CD4-positive, alpha-beta T cell (primary cell): ENCODE results near the gene ABLIM1. TPM values are rescaled to one million over a fixed set of nuclear protein-coding genes. Genes with fewer than 3 reads are reported as not detected.
A peak's percentile ranks its signal among the peaks of the same experiment; 100 is the strongest.

ENCODE experiments used
- ATAC-seq: fragments of 200-7000 bp; cut with Tn5 transposase; one replicate; pipeline ENCODE4 v1.10.0; 2022; ENCODE audit warnings: mild to moderate bottlenecking; ENCODE audit not compliant: poor library complexity
- CTCF ChIA-PET: fragments of 350-600 bp; sonication (Branson Sonifier 250); formaldehyde crosslinking; loops from one replicate; lab custom pipeline; 2021; ENCODE audit warnings: antibody characterized with exemption, inconsistent platforms; lab: Charles Lee
- POLR2A ChIA-PET: fragments of 350-600 bp; sonication (Branson Sonifier 250); formaldehyde crosslinking; loops from one replicate; lab custom pipeline; 2021; ENCODE audit warnings: antibody characterized with exemption, inconsistent platforms; lab: Charles Lee
- DNase-seq, 14 experiments: peaks; one replicate each; pipeline ENCODE4 v3.0.0-alpha.2; 2013 to 2020; ENCODE audit warnings: mixed read lengths in 2 of 14
- H3K27ac ChIP-seq, 2 donors: one replicate each; pipeline versions ENCODE4 v1.5.1 to v1.7.0; 2013; ENCODE audit warnings: low read length in 2 of 2, low read depth in 1 of 2, mild to moderate bottlenecking in 1 of 2
- H3K27me3 ChIP-seq, 2 experiments: 1 replicate in 1 of 2; 2 replicates in 1 of 2; pipeline versions ENCODE4 v1.6.1 to v1.7.0; 2013; ENCODE audit warnings: low read length in 2 of 2, control low read depth in 1 of 2, mild to moderate bottlenecking in 1 of 2, moderate library complexity in 1 of 2; ENCODE audit not compliant: insufficient read depth in 2 of 2, control insufficient read depth in 1 of 2
- H3K36me3 ChIP-seq: one replicate; pipeline ENCODE4 v1.6.1; 2013; ENCODE audit warnings: low read length, control low read depth; ENCODE audit not compliant: insufficient read depth
- H3K4me1 ChIP-seq: one replicate; pipeline ENCODE4 v1.6.1; 2013; ENCODE audit warnings: low read length, control low read depth; ENCODE audit not compliant: insufficient read depth
- H3K4me3 ChIP-seq: one replicate; pipeline ENCODE4 v1.5.1; 2013; ENCODE audit warnings: mild to moderate bottlenecking, low read length, moderate library complexity
- H3K9me3 ChIP-seq, 2 experiments: 1 replicate in 1 of 2; 2 replicates in 1 of 2; pipeline versions ENCODE4 v1.6.1 to v1.7.0; 2013; ENCODE audit warnings: low read length in 2 of 2, mild to moderate bottlenecking in 2 of 2, control low read depth in 1 of 2, moderate library complexity in 1 of 2; ENCODE audit not compliant: control insufficient read depth in 1 of 2, insufficient read depth in 1 of 2
- H3K27ac Mint-ChIP-seq: one replicate; pipeline ENCODE4 v1.8.0; 2020; ENCODE audit warnings: mixed read lengths
- H3K27me3 Mint-ChIP-seq: one replicate; pipeline ENCODE4 v1.8.0; 2021; ENCODE audit warnings: mixed read lengths
- H3K36me3 Mint-ChIP-seq: one replicate; pipeline ENCODE4 v1.8.0; 2021; ENCODE audit warnings: low read depth, mixed read lengths
- H3K4me1 Mint-ChIP-seq: one replicate; pipeline ENCODE4 v1.8.0; 2021; ENCODE audit warnings: low read depth, mixed read lengths
- H3K4me3 Mint-ChIP-seq: one replicate; pipeline ENCODE4 v1.8.0; 2020; ENCODE audit warnings: mild to moderate bottlenecking, mixed read lengths
- H3K9me3 Mint-ChIP-seq: one replicate; pipeline ENCODE4 v1.8.0; 2020; ENCODE audit warnings: mixed read lengths
- CTCF ChIP-seq: fragments of 200-600 bp; IDR thresholded peaks from one replicate; pipeline ENCODE4 v1.8.0; 2022; ENCODE audit warnings: antibody characterized with exemption, mild to moderate bottlenecking
- intact Hi-C, 2 experiments: fragments of 100-400 bp; cut with DNase I in 1 of 2; cut with micrococcal nuclease in 1 of 2; formaldehyde crosslinking; loops; one replicate each; pipeline versions ENCODE4 v1.15.1 to v1.9.0; 2023 to 2025; cut with DNase I, micrococcal nuclease
- total RNA-seq, 174 experiments: library from RNA in 2 of 174; stranded (reverse) in 2 of 174; gene quantifications; one replicate each; pipeline ENCODE4 v1.2.3 and lab custom pipeline; 2021 to 2026

The ABLIM1 gene
- total RNA-seq, 2 experiments from 2014 or later, result 217 to 224 TPM

GRCh38 chr10:114534571-114534981 is 123.5 kb downstream of the ABLIM1 start:
- H3K36me3 Mint-ChIP-seq, result no peaks in the 10 kb centered on the region
- intact Hi-C loops, result no loop called here
- Histone ChIP-seq H3K36me3 (no peaks in the 10 kb centered on the region), H3K4me1 (peaks cover 25% of the 10 kb centered on the region), H3K4me3 (no peak overlapping the region), H3K9me3 (no peaks in the 10 kb centered on the region), H3K27me3 (no peaks in the 10 kb centered on the region), H3K27ac (no peak overlapping the region)
- CTCF ChIA-PET, result no interaction called here
- no peaks in the 10 kb centered on the region for H3K9me3 Mint-ChIP-seq
- ATAC-seq (no peak), DNase-seq (no peak)
- H3K4me1 Mint-ChIP-seq, result peaks cover 36% of the 10 kb centered on the region
- no peak overlapping the region for H3K27ac Mint-ChIP-seq
- no peak for TF ChIP-seq CTCF
- POLR2A ChIA-PET, result interaction anchor here (16.3 kb wide), 1 partner anchor 15 kb away, joined by 475 read pairs; no protein-coding TSS in a partner anchor
- H3K27me3 Mint-ChIP-seq, result no peaks in the 10 kb centered on the region
- no peak overlapping the region for H3K4me3 Mint-ChIP-seq

- H3K4me3 Mint-ChIP-seq, result no peak overlapping the region
- CTCF ChIA-PET, result no interaction called here
- ATAC-seq (no peak), DNase-seq (no peak)
- H3K4me1 ChIP-seq, result peaks cover 20% of the 10 kb centered on the region
- no peak overlapping the region for H3K27ac ChIP-seq
- H3K9me3 Mint-ChIP-seq, result no peaks in the 10 kb centered on the region
- intact Hi-C loops, result no loop called here
- no peaks in the 10 kb centered on the region for H3K9me3 ChIP-seq
- peaks cover 29% of the 10 kb centered on the region for H3K4me1 Mint-ChIP-seq
- no peak overlapping the region for H3K4me3 ChIP-seq
- no peaks in the 10 kb centered on the region for H3K27me3 ChIP-seq
- POLR2A ChIA-PET, result interaction anchor here (1.0 kb wide), 1 partner anchor 10 kb away, joined by 4 read pairs; no protein-coding TSS in a partner anchor
- H3K27me3 Mint-ChIP-seq, result no peaks in the 10 kb centered on the region
- TF ChIP-seq CTCF, result no peak
- H3K36me3 ChIP-seq, result no peaks in the 10 kb centered on the region
- H3K36me3 Mint-ChIP-seq, result no peaks in the 10 kb centered on the region
- no peak overlapping the region for H3K27ac Mint-ChIP-seq
Observed at GRCh38 chr10:114532226-114532625, 125.8 kb downstream of the ABLIM1 start.

GRCh38 chr10:114526504-114527238 is 131.4 kb downstream of the ABLIM1 start:
- Histone ChIP-seq H3K4me1 (peaks cover 57% of the 10 kb centered on the region), H3K27me3 (no peaks in the 10 kb centered on the region), H3K9me3 (no peaks in the 10 kb centered on the region), H3K36me3 (no peaks in the 10 kb centered on the region), H3K4me3 (peak overlapping the region; percentile 73), H3K27ac (peak overlapping the region; percentile 71 to 95)
- peak; percentile 84 to 97 (median 88) for DNase-seq
- Mint-ChIP-seq H3K4me3 (peak overlapping the region; percentile 99), H3K4me1 (peaks cover 73% of the 10 kb centered on the region), H3K36me3 (peaks cover 52% of the 10 kb centered on the region), H3K27ac (peak overlapping the region; percentile 96), H3K9me3 (no peaks in the 10 kb centered on the region), H3K27me3 (no peaks in the 10 kb centered on the region)
- peak; percentile 88 for ATAC-seq
- no peak for TF ChIP-seq CTCF
- CTCF ChIA-PET, result interaction anchor here (0.9 to 6.0 kb wide), 12 partner anchors 9 to 295 kb away, joined by 3 to 44 read pairs (median 5); partner anchors contain the start of gene FHIP2A
- POLR2A ChIA-PET, result interaction anchor here (0.8 to 16.7 kb wide), 16 partner anchors 11 to 442 kb away, joined by 3 to 475 read pairs (median 5); partner anchors contain the start of genes CCDC186 and FHIP2A
- intact Hi-C loops, result loop anchor here (1.0 to 10.0 kb wide), 6 partner anchors 8 to 352 kb away; partner anchors contain the start of genes CCDC186 (in 1 of the 2) and TDRD1 (in 1 of the 2)
